Activated CD4-positive, alpha-beta T cell treated with anti-CD3 and anti-CD28 coated beads for 36 hours (primary cell): Measurements from ENCODE around the gene CPNE5. TPM values are rescaled to one million over a fixed set of nuclear protein-coding genes. Genes with fewer than 3 reads are reported as not detected.
A peak's percentile ranks its signal among the peaks of the same experiment; 100 is the strongest.

Source experiments
- ATAC-seq: fragments of 200-7000 bp; cut with Tn5 transposase; one replicate; pipeline ENCODE4 v1.10.0; 2021; ENCODE audit warnings: mild to moderate bottlenecking, moderate library complexity
- CTCF ChIA-PET: fragments of 350-600 bp; sonication (Branson Sonifier 250); formaldehyde crosslinking; loops from one replicate; lab custom pipeline; 2021; ENCODE audit warnings: antibody characterized with exemption; lab: Charles Lee
- POLR2A ChIA-PET: fragments of 350-600 bp; sonication (Branson Sonifier 250); formaldehyde crosslinking; loops from one replicate; lab custom pipeline; 2021; ENCODE audit warnings: antibody characterized with exemption, inconsistent platforms; lab: Charles Lee
- DNase-seq: peaks from one replicate; pipeline ENCODE4 v3.0.0-alpha.2; 2020
- H3K27ac Mint-ChIP-seq: one replicate; pipeline ENCODE4 v1.8.0; 2021; ENCODE audit warnings: mixed read lengths
- H3K27me3 Mint-ChIP-seq: one replicate; pipeline ENCODE4 v1.8.0; 2021; ENCODE audit warnings: mixed read lengths
- H3K36me3 Mint-ChIP-seq: one replicate; pipeline ENCODE4 v1.8.0; 2021; ENCODE audit warnings: low read depth, mixed read lengths
- H3K4me1 Mint-ChIP-seq: one replicate; pipeline ENCODE4 v1.8.0; 2021; ENCODE audit warnings: mixed read lengths
- H3K4me3 Mint-ChIP-seq: one replicate; pipeline ENCODE4 v1.8.0; 2021; ENCODE audit warnings: mild to moderate bottlenecking, moderate library complexity, mixed read lengths
- H3K9me3 Mint-ChIP-seq: one replicate; pipeline ENCODE4 v1.8.0; 2021; ENCODE audit warnings: low read depth, mixed read lengths
- intact Hi-C, 2 experiments: fragments of 100-400 bp; cut with DNase I in 1 of 2; cut with micrococcal nuclease in 1 of 2; formaldehyde crosslinking; loops; one replicate each; pipeline versions ENCODE4 v1.14.2 to v1.15.1; 2022 to 2024; cut with DNase I, micrococcal nuclease
- total RNA-seq, 2 experiments: library from RNA; stranded (reverse); gene quantifications; one replicate each; pipeline ENCODE4 v1.2.3, GENCODE V29; 2021

The CPNE5 gene
- total RNA-seq, 2 experiments from 2014 or later, result 1.1 to 1.3 TPM

DNA sequence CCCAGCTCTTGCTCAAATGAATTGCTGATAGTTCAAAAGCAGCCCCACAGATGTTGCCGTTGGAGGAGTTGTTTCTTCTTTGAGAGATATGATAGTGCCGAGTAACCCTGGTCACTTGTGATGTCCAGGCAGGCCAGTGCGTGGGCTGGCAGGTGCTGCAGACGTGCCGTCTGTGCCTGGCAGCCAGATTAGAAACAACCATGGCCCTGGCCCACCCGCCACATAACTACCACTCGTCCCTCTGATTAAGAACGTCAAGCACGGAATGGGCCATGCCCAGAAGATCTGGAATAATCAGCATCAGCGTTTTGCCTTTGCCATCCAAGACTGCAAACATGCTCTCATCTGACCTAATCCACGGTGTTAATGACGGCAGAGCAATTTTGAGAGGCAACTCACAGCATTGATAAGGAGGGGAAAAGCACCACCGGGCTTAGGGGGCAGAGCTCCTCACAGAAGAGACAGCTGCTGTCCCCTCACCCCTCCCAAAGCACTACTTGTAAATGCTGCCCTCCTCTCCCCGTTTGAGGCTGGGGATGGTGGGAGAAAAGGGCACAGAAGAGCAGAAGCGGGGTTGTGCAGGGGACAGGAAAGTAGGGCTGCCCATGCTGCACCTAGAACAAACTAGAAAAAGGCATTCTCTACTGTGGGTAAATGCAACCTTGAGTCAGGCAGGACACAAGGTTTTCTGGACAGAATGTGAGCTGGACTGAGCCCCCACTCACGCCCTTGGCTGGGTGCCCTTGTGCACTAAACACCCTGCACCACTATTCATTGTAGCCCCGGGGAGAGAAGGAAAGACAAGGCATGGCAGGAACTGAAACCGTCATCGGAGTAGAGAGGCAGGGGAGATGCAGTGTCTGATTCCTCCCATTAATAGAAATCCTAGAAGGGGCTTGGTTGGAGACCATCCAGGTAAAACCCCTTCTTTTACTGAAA lies 5.3 kb upstream of the CPNE5 start:
- H3K9me3 Mint-ChIP-seq, result no peaks in the 10 kb centered on the region
- no peak for DNase-seq
- peaks cover 7% of the 10 kb centered on the region for H3K27me3 Mint-ChIP-seq
- ChIA-PET POLR2A (no interaction called here), CTCF (interaction anchor here (0.6 to 1.0 kb wide), 2 partner anchors 74 to 379 kb away, joined by 3 read pairs; no protein-coding TSS in a partner anchor)
- no peak overlapping the region for H3K27ac Mint-ChIP-seq
- no peaks in the 10 kb centered on the region for H3K36me3 Mint-ChIP-seq
- peaks cover 10% of the 10 kb centered on the region for H3K4me1 Mint-ChIP-seq
- no peak for ATAC-seq
- intact Hi-C loops, result no loop called here
- no peak overlapping the region for H3K4me3 Mint-ChIP-seq

DNA sequence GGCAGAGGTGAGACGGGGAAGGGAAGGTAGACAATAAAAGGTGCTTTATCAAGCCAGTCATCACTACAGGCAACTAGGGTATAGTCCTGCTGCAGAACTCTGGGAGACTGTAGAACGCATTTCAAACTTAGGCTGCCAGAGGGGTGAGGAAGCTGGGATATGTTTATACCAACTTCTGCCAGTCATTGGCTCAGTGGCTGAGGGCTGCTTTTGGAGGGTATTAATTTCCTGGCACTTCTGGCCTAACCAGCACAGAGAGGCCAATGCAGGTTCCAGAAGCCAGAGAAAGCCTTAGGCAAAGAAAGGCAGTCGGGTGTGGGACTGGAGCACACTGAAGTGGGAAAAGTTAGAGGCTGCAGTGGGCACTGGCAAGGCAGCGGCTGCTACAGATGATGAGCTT lies 3.9 kb upstream of the CPNE5 start:
- H3K36me3 Mint-ChIP-seq, result no peaks in the 10 kb centered on the region
- peaks cover 10% of the 10 kb centered on the region for H3K4me1 Mint-ChIP-seq
- ChIA-PET POLR2A (no interaction called here), CTCF (interaction anchor here (0.8 to 1.3 kb wide), 2 partner anchors 10 to 32 kb away, joined by 3 to 4 read pairs; no protein-coding TSS in a partner anchor)
- DNase-seq (no peak), ATAC-seq (no peak)
- intact Hi-C loops, result no loop called here
- H3K4me3 Mint-ChIP-seq, result no peak overlapping the region
- no peak overlapping the region for H3K27ac Mint-ChIP-seq
- peaks cover 14% of the 10 kb centered on the region for H3K27me3 Mint-ChIP-seq
- H3K9me3 Mint-ChIP-seq, result no peaks in the 10 kb centered on the region

DNA sequence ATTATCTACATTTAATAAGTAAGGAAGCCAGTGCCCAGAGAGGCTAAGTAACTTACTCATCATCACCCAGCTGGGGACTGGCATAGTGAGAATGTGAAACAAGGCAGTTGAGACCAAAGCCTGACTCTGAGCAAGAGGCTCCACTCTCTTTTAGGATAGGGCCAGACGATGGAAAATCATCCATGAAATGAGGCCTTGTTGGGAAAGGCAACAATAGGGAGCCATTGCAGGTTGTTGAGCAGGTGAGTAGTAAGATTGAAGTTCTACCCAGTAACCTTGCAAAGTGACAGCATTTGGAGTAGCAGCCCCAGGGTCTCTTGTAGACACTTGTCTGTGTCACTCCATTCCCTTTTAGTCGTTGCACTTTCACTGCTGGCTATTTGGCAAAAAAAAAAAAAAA lies 2.5 kb upstream of the CPNE5 start:
- Mint-ChIP-seq H3K4me3 (no peak overlapping the region), H3K36me3 (no peaks in the 10 kb centered on the region), H3K9me3 (no peaks in the 10 kb centered on the region), H3K4me1 (peaks cover 10% of the 10 kb centered on the region), H3K27ac (no peak overlapping the region), H3K27me3 (peaks cover 21% of the 10 kb centered on the region)
- CTCF ChIA-PET, result interaction anchor here (0.6 to 1.8 kb wide), 3 partner anchors 9 to 42 kb away, joined by 3 to 13 read pairs (median 6); no protein-coding TSS in a partner anchor
- POLR2A ChIA-PET, result no interaction called here
- intact Hi-C loops, result loop anchor here in 1 of 2 experiments (2.0 kb wide), 1 partner anchor 25 kb away; no protein-coding TSS in a partner anchor
- DNase-seq (no peak), ATAC-seq (no peak)

DNA sequence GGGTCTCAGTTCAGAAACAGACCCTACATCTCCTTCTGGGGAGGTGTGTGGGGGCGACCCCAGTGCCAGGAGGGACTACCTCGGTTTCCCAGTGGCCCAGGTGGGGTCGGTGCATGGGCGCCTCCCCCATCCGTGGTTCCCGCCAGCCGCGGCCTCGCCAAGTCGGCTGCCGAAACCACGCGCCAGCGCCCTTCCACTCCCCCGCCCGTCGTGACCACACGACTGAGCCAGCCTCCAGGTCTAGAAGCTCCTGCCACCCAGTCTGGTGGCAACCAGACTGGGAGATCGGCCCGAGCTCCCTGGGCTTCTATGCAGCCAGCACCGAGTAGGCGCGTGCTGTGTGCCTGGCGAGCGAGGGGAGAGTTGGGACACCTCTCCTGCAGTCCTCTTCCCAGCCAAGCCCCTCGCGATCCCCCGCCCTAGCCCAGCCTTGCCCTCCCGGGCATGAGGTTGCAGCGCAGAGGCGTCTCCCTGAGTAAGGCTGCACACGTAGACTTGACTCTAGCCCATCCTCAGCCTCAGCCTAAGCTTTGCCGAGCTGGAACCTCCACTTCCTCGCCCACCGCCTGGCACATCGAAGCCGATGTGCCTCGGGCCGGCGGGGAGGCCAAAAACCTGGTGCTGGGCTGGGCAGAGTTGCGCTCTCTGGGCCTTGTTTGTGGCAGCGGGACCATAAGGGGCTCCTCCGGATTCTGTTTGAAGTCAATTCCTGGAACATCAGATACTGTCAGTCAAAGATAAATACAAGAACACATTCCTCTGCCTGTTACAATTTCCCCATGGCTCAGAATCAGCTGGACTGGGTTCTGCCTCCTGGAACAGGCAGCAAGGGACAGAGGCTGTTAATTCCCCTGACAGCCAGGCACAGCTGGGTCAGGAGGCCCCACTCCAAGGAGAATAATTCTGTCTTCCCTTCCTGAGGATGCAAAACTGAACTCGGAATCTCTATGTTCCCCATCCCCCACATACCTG lies 1.5 kb upstream of the CPNE5 start:
- intact Hi-C loops, result loop anchor here in 1 of 2 experiments (2.0 kb wide), 1 partner anchor 26 kb away; no protein-coding TSS in a partner anchor
- Mint-ChIP-seq H3K27ac (no peak overlapping the region), H3K4me1 (peaks cover 10% of the 10 kb centered on the region), H3K27me3 (peaks cover 21% of the 10 kb centered on the region), H3K36me3 (no peaks in the 10 kb centered on the region), H3K9me3 (no peaks in the 10 kb centered on the region), H3K4me3 (peak overlapping the region; percentile 62)
- CTCF ChIA-PET, result interaction anchor here (0.6 to 1.8 kb wide), 4 partner anchors 10 to 43 kb away, joined by 3 to 13 read pairs (median 4); no protein-coding TSS in a partner anchor
- ATAC-seq (peak; percentile 37), DNase-seq (peak; percentile 59)
- POLR2A ChIA-PET, result no interaction called here

DNA sequence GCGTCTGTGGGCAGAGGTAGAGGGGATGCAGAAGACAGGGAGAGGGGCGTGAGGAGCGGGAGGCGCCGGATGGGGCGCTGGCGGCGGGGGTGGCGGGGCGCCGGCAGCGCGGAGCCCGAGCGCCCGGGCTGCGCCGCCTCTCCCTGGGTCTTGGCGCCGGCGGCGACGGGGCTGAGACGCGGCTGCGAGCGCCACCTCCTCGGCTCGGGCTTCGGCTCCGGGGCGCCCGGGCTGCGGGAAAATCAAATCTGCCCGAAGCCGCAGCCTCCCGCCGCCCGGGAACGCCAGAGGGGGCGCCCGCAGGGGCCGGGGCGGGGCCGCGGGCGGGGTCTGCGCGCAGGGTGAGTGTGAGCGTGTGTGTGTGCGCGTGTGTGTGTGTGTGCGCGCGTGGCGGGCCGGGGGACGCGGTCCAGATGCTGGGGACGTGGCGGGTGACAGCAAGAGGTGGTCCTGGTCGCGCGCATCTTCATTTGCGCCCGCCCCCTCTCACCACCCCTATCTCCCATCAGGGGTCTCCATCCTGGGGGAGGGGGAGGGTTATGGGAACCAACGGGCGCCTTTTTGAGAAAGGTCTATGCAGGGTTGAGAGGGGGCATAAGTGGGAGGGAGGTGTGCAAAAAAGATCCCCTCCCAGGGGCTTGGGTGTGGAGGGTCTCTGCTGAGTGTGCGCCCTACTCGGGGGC lies 646 bp upstream of the CPNE5 start:
- peaks cover 24% of the 10 kb centered on the region for H3K27me3 Mint-ChIP-seq
- POLR2A ChIA-PET, result no interaction called here
- H3K36me3 Mint-ChIP-seq, result no peaks in the 10 kb centered on the region
- intact Hi-C loops, result loop anchor here in 1 of 2 experiments (2.0 kb wide), 1 partner anchor 27 kb away; no protein-coding TSS in a partner anchor
- H3K27ac Mint-ChIP-seq, result peak overlapping the region; percentile 48
- peak overlapping the region; percentile 62 for H3K4me3 Mint-ChIP-seq
- CTCF ChIA-PET, result interaction anchor here (1.6 kb wide), 1 partner anchor 13 kb away, joined by 6 read pairs; no protein-coding TSS in a partner anchor
- no peaks in the 10 kb centered on the region for H3K9me3 Mint-ChIP-seq
- DNase-seq (peak; percentile 65), ATAC-seq (peak; percentile 72)
- peaks cover 10% of the 10 kb centered on the region for H3K4me1 Mint-ChIP-seq

DNA sequence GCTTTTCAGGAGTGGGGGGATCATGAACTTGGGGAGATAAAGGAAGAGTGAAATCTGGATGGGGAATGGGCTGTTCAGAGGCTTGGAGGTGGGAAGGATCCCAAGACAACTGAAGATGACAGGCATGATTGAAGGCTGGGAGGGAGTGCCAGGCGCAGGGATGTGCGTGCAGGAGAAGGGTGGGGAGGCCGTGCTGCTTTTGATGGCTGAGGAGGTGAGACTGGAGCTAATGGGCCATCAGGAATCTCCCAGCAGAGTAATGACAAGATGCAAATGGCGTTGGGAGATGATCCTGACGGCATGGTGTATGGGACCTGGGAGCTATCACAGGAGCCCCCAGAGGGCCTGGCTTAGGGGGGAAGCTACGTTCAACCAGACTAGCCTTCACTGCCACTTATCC lies 1.6 kb downstream of the CPNE5 start:
- Mint-ChIP-seq H3K27ac (no peak overlapping the region), H3K4me1 (peaks cover 10% of the 10 kb centered on the region), H3K27me3 (peaks cover 24% of the 10 kb centered on the region), H3K9me3 (no peaks in the 10 kb centered on the region), H3K4me3 (no peak overlapping the region), H3K36me3 (no peaks in the 10 kb centered on the region)
- ChIA-PET CTCF (interaction anchor here (0.7 to 1.2 kb wide), 4 partner anchors 12 to 69 kb away, joined by 3 to 6 read pairs (median 5); no protein-coding TSS in a partner anchor), POLR2A (interaction anchor here (0.6 kb wide), 1 partner anchor 68 kb away, joined by 3 read pairs; no protein-coding TSS in a partner anchor)
- DNase-seq, result no peak
- intact Hi-C loops, result no loop called here
- ATAC-seq, result no peak

DNA sequence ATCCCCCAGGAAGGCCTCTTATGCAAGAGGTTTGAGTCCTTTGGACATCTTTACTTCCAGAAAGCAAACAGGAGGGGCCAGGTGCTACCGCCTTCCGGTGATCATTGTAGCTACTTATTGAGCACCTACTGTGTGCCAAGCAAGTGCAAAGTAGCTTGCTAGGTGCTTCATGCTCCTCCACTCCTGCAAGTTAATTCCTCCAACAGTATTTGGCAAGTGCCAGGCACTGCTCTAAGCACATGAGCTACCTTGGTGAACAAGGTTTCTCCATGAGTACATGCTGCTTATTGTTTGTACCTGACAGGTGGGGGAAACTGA lies 2.3 kb downstream of the CPNE5 start:
- H3K4me1 Mint-ChIP-seq, result peaks cover 10% of the 10 kb centered on the region
- POLR2A ChIA-PET, result no interaction called here
- H3K36me3 Mint-ChIP-seq, result no peaks in the 10 kb centered on the region
- H3K27ac Mint-ChIP-seq, result no peak overlapping the region
- intact Hi-C loops, result no loop called here
- DNase-seq (no peak), ATAC-seq (no peak)
- no peak overlapping the region for H3K4me3 Mint-ChIP-seq
- H3K27me3 Mint-ChIP-seq, result peaks cover 24% of the 10 kb centered on the region
- no peaks in the 10 kb centered on the region for H3K9me3 Mint-ChIP-seq
- CTCF ChIA-PET, result interaction anchor here (1.2 to 1.4 kb wide), 2 partner anchors 13 to 48 kb away, joined by 4 to 6 read pairs; no protein-coding TSS in a partner anchor

DNA sequence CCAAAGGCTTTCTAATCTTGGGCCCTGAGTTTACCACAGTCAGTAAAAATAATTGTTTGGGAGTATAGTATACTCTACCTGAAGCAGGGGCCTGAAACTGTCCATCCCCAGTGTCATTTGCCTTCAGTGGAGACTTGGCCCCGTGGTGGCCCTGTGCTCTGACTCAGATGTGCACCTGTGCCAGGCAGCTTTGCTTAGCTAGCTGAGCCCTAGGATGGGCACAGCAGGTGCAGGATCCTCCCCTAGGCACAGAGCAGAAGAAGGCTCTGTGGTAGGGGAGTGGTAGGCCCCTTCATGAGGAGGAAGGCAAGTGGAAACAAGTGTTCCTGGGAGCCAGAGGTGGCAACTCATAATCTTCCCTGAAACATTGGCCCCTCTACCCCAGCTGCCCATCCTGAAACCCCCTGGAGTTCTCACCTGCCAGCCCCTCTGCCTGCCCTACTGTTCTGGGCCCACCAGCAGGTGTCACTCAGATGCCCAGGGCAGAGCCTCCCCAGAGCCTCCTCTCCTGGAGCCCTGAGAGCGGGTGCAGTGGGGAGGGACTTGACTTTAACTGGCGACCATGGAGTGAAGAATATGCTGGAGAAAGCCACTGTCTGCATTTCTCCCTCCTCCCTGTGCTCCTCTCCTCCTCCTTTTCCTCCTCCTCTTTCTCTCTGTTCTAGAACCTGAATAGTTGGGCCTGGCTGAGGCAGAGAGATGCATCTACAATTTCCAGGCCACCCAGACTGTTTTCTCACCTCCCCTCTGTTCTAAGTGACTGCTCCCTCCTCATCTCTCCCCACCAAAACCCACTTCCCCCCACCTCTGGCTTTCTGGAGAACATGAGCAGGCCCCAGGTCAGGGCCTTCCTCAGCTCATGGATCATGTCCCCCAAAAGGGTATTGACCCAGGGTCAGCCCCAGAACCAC lies 2.9 kb downstream of the CPNE5 start:
- CTCF ChIA-PET, result interaction anchor here (0.9 to 1.4 kb wide), 3 partner anchors 13 to 54 kb away, joined by 3 to 6 read pairs (median 4); no protein-coding TSS in a partner anchor
- ATAC-seq, result no peak
- no peak for DNase-seq
- no peaks in the 10 kb centered on the region for H3K9me3 Mint-ChIP-seq
- H3K4me3 Mint-ChIP-seq, result no peak overlapping the region
- intact Hi-C loops, result no loop called here
- H3K4me1 Mint-ChIP-seq, result peaks cover 10% of the 10 kb centered on the region
- no peaks in the 10 kb centered on the region for H3K36me3 Mint-ChIP-seq
- H3K27me3 Mint-ChIP-seq, result peaks cover 24% of the 10 kb centered on the region
- POLR2A ChIA-PET, result interaction anchor here (0.5 kb wide), 1 partner anchor 103 kb away, joined by 3 read pairs; no protein-coding TSS in a partner anchor
- no peak overlapping the region for H3K27ac Mint-ChIP-seq

DNA sequence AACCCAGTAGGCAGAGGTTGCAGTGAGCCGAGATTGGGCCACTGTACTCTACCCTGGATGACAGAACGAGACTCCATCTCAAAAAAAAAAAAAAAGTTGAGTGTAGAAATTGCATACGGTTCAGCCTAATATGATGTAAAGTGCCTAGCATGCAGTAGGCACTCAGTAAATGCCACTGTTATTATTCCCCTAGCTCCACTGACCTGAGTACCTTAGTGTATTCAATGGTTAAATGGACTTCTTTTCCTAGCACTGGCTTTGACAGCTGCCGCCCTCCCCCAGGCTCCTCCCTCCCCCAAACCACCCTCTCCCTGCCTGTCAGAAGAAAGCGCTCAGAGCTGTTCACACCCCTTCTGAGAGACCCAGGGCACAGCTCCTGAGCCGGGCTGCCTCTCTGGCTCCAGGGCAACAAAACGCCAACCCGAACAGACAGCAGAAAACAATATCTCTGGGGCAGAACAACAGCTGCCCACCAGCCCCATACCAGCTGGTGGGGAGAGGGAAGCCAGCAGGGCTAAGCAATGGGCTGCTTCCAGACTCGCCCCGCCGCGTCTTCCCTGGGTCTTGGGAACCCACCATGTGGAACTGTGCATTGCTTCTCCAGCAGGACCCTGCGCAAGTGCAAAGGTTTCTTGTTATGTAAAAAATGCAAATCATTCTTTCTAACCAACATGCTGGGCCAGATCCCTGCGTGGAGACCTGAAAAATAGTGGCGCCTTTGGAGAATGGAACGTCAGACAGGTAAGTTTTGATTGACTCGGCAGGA lies 4.5 kb downstream of the CPNE5 start:
- Mint-ChIP-seq H3K9me3 (no peaks in the 10 kb centered on the region), H3K36me3 (no peaks in the 10 kb centered on the region), H3K4me3 (no peak overlapping the region), H3K27me3 (peaks cover 17% of the 10 kb centered on the region), H3K27ac (no peak overlapping the region), H3K4me1 (peaks cover 2% of the 10 kb centered on the region)
- no peak for DNase-seq
- intact Hi-C loops, result no loop called here
- ChIA-PET CTCF (interaction anchor here (0.9 to 1.3 kb wide), 2 partner anchors 18 to 52 kb away, joined by 3 read pairs; no protein-coding TSS in a partner anchor), POLR2A (interaction anchor here (0.7 kb wide), 1 partner anchor 440 kb away, joined by 7 read pairs; no protein-coding TSS in a partner anchor)
- no peak for ATAC-seq
